ENCODE measurements around the gene LRRC3C.
"Not testable (repeated sequence)": the region's sequence is repeated elsewhere in the genome, so short reads cannot be mapped to it uniquely, and the experiment has no call there.

GRCh38 chr17:39886102-39886501 lies 41.4 kb upstream of the LRRC3C start:
- TF ChIP-seq POLR2A, CTCF (IDR thresholded peaks at IDR 0.05): not testable (repeated sequence)

Measured in right lobe of liver (tissue), 4 donors.